HG03095 (cell line): ENCODE results near the gene OR14I1.
"Not testable (repeated sequence)": the region's sequence is repeated elsewhere in the genome, so short reads cannot be mapped to it uniquely, and the experiment has no call there.

Experiments used
- ATAC-seq: cut with Tn5 transposase; IDR thresholded peaks from one replicate; pipeline ENCODE4 v1.9.1; 2021; ENCODE audit warnings: moderate library complexity; ENCODE audit not compliant: unreplicated experiment

OR14I1 gene

DNA sequence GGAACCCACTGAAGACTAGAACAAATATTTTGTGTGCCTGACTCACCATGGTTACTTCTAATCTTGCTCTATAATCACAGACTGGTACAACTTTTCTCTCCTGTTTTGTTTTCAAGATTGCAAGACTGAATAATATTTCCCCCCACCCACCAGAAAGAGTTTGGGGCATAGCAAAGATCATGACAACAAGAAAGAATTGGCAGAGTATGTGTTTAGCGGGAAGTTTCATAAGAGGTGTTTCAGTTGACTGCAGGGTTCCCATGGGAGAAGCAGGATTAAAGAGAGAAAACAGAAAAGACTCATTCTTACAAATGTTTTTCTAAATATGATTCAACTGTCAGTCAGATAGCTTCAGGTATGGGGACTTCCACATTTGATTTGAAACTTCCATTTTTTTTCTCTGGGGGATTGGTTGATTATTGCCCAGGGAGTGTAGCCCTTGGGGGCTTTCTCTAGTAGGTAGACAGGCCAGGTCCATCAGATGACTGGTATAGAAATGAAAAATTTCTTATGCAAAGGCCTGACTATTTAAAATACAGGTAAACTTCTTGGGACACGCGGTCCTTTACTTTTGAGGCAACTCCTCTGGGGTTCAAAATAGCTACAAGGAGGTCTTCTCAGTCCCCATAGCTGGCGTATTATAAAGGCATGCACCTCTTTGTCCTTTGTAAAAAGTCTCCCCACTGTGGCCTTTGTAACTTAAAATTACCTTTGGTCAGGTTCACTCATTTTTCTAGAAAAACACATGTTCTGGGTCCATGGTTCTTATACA is 13.9 kb downstream of the OR14I1 start:
- ATAC-seq = peak; percentile 66

DNA sequence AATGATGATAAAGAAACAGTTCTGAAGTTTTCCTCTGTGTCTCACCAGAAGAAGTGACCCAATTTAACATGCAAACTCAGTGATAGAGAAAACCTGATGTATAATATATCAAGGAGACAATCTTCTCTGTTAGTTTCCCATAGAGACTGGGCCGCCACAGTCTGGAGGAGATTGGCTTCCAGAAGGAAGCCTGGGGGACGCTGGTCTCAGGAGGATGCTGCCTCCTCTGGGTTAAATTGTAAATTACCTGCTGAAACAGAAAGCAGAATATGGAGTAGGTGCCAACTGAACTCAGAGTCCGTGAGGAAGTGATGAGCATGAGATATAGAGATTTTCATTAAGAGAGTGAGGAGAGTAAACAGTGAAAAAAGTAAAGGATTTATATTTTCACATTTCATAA is 15.8 kb downstream of the OR14I1 start:
- peak; percentile 75 for ATAC-seq

DNA sequence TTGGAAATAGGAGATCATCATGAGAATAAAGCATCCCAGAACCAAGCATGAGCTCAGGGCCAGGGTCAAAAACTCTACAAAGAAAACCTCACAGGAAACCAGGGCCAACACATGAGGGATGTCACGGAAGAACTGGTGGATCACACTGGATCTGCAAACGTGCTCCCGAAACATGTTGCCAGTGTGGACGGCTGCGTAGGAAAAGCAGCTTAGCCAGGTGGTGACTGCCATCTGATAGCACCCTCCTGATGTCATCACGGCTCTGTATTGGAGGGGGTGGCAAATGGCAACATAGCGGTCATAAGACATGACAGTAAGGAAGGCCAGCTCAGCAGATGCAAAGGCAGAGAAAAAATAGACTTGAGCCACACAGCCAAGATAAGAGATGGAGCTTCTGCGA is 20.9 kb downstream of the OR14I1 start:
- no peak for ATAC-seq

DNA sequence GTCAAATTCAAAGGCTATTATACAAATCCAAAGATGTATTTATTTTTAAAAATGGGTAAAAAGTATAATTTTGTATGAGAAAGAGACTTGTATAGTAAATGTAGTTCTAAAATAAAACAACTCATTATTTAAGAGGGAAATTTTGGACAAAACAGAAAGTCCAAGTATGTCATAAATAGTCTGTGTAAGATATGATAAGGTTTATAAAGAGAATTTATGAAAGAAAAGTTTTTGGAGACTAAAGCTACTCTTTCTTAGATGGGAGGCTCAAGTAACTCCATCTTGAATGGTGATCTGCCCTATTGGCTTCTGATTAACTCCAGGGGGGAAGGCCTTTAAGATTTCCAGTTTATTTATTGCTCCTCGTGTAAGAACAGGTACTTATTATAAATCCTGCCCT is 32.6 kb downstream of the OR14I1 start:
- ATAC-seq = no peak

GRCh38 chr1:248663453-248664328 is 38.9 kb downstream of the OR14I1 start:
- peak; percentile 98 for ATAC-seq

GRCh38 chr1:248656797-248657196 is 45.8 kb downstream of the OR14I1 start:
- ATAC-seq = not testable (repeated sequence)

GRCh38 chr1:248655354-248655753 is 47.2 kb downstream of the OR14I1 start, which contains the start of gene OR2T27:
Gene OR2T27, minus strand, starts transcription at chr1:248655528. Its CDS starts 4,644 bp downstream, at chr1:248650884.
- ATAC-seq = peak; percentile 70
